Trophoblast cell (in vitro differentiated cells and primary cell): ENCODE measurements around the gene PCP4L1.

Source experiments
- DNase-seq, 2 donors: peaks; one replicate each; pipeline ENCODE4 v3.0.0-alpha.2; 2016
- H2AFZ ChIP-seq: 2 replicates; pipeline ENCODE4 v1.6.1; 2013; ENCODE audit warnings: low read length, moderate library complexity, mild to moderate bottlenecking; ENCODE audit not compliant: insufficient read depth, poor library complexity
- H2AK5ac ChIP-seq: 2 replicates; pipeline ENCODE4 v1.6.1; 2013; ENCODE audit warnings: mild to moderate bottlenecking, low read length
- H2BK120ac ChIP-seq: 2 replicates; pipeline ENCODE4 v1.6.1; 2013; ENCODE audit warnings: low read length, mild to moderate bottlenecking, moderate library complexity; ENCODE audit not compliant: insufficient read depth, poor library complexity
- H2BK12ac ChIP-seq: 2 replicates; pipeline ENCODE4 v1.6.1; 2013; ENCODE audit warnings: mild to moderate bottlenecking, low read length, moderate library complexity
- H2BK5ac ChIP-seq: 2 replicates; pipeline ENCODE4 v1.6.1; 2013; ENCODE audit warnings: low read length, low read depth, moderate library complexity, mild to moderate bottlenecking; ENCODE audit not compliant: poor library complexity
- H3K14ac ChIP-seq: 2 replicates; pipeline ENCODE4 v1.6.1; 2013; ENCODE audit warnings: mild to moderate bottlenecking, low read length
- H3K18ac ChIP-seq: 2 replicates; pipeline ENCODE4 v1.6.1; 2013; ENCODE audit warnings: mild to moderate bottlenecking, low read length
- H3K23ac ChIP-seq: 2 replicates; pipeline ENCODE4 v1.6.1; 2013; ENCODE audit warnings: low read length
- H3K27ac ChIP-seq: 2 replicates; pipeline ENCODE4 v1.5.1; 2013; ENCODE audit warnings: low read depth, mild to moderate bottlenecking, inconsistent platforms, low read length, moderate library complexity
- H3K27me3 ChIP-seq: 2 replicates; pipeline ENCODE4 v1.6.1; 2013; ENCODE audit warnings: inconsistent platforms, mild to moderate bottlenecking, low read length, moderate library complexity; ENCODE audit not compliant: insufficient read depth
- H3K36me3 ChIP-seq, 2 experiments: 1 replicate in 1 of 2; 2 replicates in 1 of 2; pipeline ENCODE4 v1.6.1; 2013; ENCODE audit warnings: low read length in 2 of 2, mild to moderate bottlenecking in 2 of 2, moderate library complexity in 1 of 2; ENCODE audit not compliant: insufficient read depth in 2 of 2, control insufficient read depth in 1 of 2
- H3K4ac ChIP-seq: 2 replicates; pipeline ENCODE4 v1.6.1; 2013; ENCODE audit warnings: low read depth, mild to moderate bottlenecking, low read length, moderate library complexity
- H3K4me1 ChIP-seq, 2 experiments: 1 replicate in 1 of 2; 2 replicates in 1 of 2; pipeline ENCODE4 v1.6.1; 2013; ENCODE audit warnings: low read length in 2 of 2, mild to moderate bottlenecking in 2 of 2, moderate library complexity in 1 of 2; ENCODE audit not compliant: insufficient read depth in 2 of 2, control insufficient read depth in 1 of 2
- H3K4me2 ChIP-seq: 2 replicates; pipeline ENCODE4 v1.6.1; 2013; ENCODE audit warnings: inconsistent platforms, mild to moderate bottlenecking, low read length, moderate library complexity
- H3K4me3 ChIP-seq: 2 replicates; pipeline ENCODE4 v1.5.1; 2013; ENCODE audit warnings: mild to moderate bottlenecking, low read depth, low read length, inconsistent platforms
- H3K79me1 ChIP-seq: one replicate; pipeline ENCODE4 v1.6.1; 2013; ENCODE audit warnings: low read length
- H3K79me2 ChIP-seq: 2 replicates; pipeline ENCODE4 v1.6.1; 2013; ENCODE audit warnings: low read length, mild to moderate bottlenecking; ENCODE audit not compliant: control insufficient read depth, insufficient read depth, poor library complexity
- H3K9ac ChIP-seq: 2 replicates; pipeline ENCODE4 v1.6.1; 2013; ENCODE audit warnings: mild to moderate bottlenecking, low read length
- H3K9me3 ChIP-seq: 2 replicates; pipeline ENCODE4 v1.6.1; 2013; ENCODE audit warnings: low read depth, mild to moderate bottlenecking, control low read depth, inconsistent platforms, low read length; ENCODE audit not compliant: insufficient read depth
- H4K12ac ChIP-seq: 2 replicates; pipeline ENCODE4 v1.6.1; 2013; ENCODE audit warnings: low read depth, mild to moderate bottlenecking, low read length, moderate library complexity
- H4K8ac ChIP-seq: 2 replicates; pipeline ENCODE4 v1.6.1; 2013; ENCODE audit warnings: low read depth, mild to moderate bottlenecking, low read length, moderate library complexity
- H4K91ac ChIP-seq: one replicate; pipeline ENCODE4 v1.6.1; 2013; ENCODE audit warnings: low read depth, mild to moderate bottlenecking, low read length, moderate library complexity
- WGBS: extraction: QIAGEN DNeasy Blood & Tissue Kit; methylation state at CpG from one replicate; pipeline ENCODE4 v1.1.7; 2013; ENCODE audit warnings: missing lambda C conversion rate; ENCODE audit not compliant: insufficient read length, insufficient coverage; ENCODE audit errors: extremely low coverage; 5-methylcytosine and 5-hydroxymethylcytosine counted together

Gene PCP4L1

GRCh38 chr1:161265305-161265704 lies 6.8 kb downstream of the PCP4L1 start:
- no peak overlapping the region for H2BK12ac ChIP-seq
- H3K36me3 ChIP-seq = no peaks in the 10 kb centered on the region
- H3K79me1 ChIP-seq = no peaks in the 10 kb centered on the region
- H3K27ac ChIP-seq = no peak overlapping the region
- H4K8ac ChIP-seq = no peak overlapping the region
- H4K12ac ChIP-seq = no peak overlapping the region
- no CpG with 5 or more reads among the region's 5 CpGs for WGBS
- peak in 1 of 2 donors; percentile 58 for DNase-seq
- H3K4me3 ChIP-seq = no peak overlapping the region
- no peak overlapping the region for H2BK5ac ChIP-seq
- H3K79me2 ChIP-seq = no peaks in the 10 kb centered on the region
- no peak overlapping the region for H2BK120ac ChIP-seq
- no peak overlapping the region for H4K91ac ChIP-seq
- H3K27me3 ChIP-seq = peaks cover 2% of the 10 kb centered on the region
- H3K23ac ChIP-seq = no peak overlapping the region
- H3K4ac ChIP-seq = no peak overlapping the region
- no peak overlapping the region for H3K4me2 ChIP-seq
- H2AFZ ChIP-seq = no peak overlapping the region
- H3K4me1 ChIP-seq = no peaks in the 10 kb centered on the region
- no peak overlapping the region for H3K9ac ChIP-seq
- H2AK5ac ChIP-seq = no peak overlapping the region
- H3K9me3 ChIP-seq = peaks cover 1% of the 10 kb centered on the region
- no peak overlapping the region for H3K18ac ChIP-seq
- H3K14ac ChIP-seq = no peak overlapping the region

GRCh38 chr1:161266202-161266601 lies 7.7 kb downstream of the PCP4L1 start:
- Histone ChIP-seq H2AFZ (no peak overlapping the region), H3K27me3 (no peaks in the 10 kb centered on the region), H3K23ac (no peak overlapping the region), H3K79me2 (no peaks in the 10 kb centered on the region), H4K12ac (no peak overlapping the region), H3K9ac (no peak overlapping the region), H3K18ac (no peak overlapping the region), H3K4me1 (no peaks in the 10 kb centered on the region), H3K79me1 (no peaks in the 10 kb centered on the region), H2BK12ac (no peak overlapping the region), H3K27ac (no peak overlapping the region), H3K4me3 (no peak overlapping the region), H3K36me3 (no peaks in the 10 kb centered on the region), H3K4me2 (no peak overlapping the region), H2BK5ac (no peak overlapping the region), H3K9me3 (peaks cover under 1% of the 10 kb centered on the region), H4K8ac (no peak overlapping the region), H3K14ac (no peak overlapping the region), H2BK120ac (no peak overlapping the region), H2AK5ac (no peak overlapping the region), H4K91ac (no peak overlapping the region), H3K4ac (no peak overlapping the region)
- no CpG with 5 or more reads among the region's 3 CpGs for WGBS
- DNase-seq = no peak

GRCh38 chr1:161266836-161267235 lies 8.3 kb downstream of the PCP4L1 start:
- Histone ChIP-seq H3K36me3 (no peaks in the 10 kb centered on the region), H2AK5ac (no peak overlapping the region), H3K4me3 (no peak overlapping the region), H3K79me2 (no peaks in the 10 kb centered on the region), H2AFZ (no peak overlapping the region), H3K4ac (no peak overlapping the region), H4K8ac (no peak overlapping the region), H3K27me3 (no peaks in the 10 kb centered on the region), H4K12ac (no peak overlapping the region), H3K14ac (no peak overlapping the region), H3K18ac (no peak overlapping the region), H3K79me1 (no peaks in the 10 kb centered on the region), H3K23ac (no peak overlapping the region), H3K4me1 (no peaks in the 10 kb centered on the region), H2BK5ac (no peak overlapping the region), H2BK120ac (no peak overlapping the region), H3K4me2 (no peak overlapping the region), H3K9me3 (no peaks in the 10 kb centered on the region), H4K91ac (no peak overlapping the region), H3K27ac (no peak overlapping the region), H3K9ac (no peak overlapping the region), H2BK12ac (no peak overlapping the region)
- no CpG with 5 or more reads among the region's 2 CpGs for WGBS
- no peak for DNase-seq

- Histone ChIP-seq H3K79me2 (no peaks in the 10 kb centered on the region), H3K23ac (no peak overlapping the region), H3K9me3 (no peaks in the 10 kb centered on the region), H3K27me3 (no peaks in the 10 kb centered on the region), H2BK12ac (no peak overlapping the region), H4K91ac (no peak overlapping the region), H3K79me1 (no peaks in the 10 kb centered on the region), H4K8ac (no peak overlapping the region), H2AFZ (no peak overlapping the region), H2BK5ac (no peak overlapping the region), H4K12ac (no peak overlapping the region), H3K4me3 (no peak overlapping the region), H2BK120ac (no peak overlapping the region), H2AK5ac (no peak overlapping the region), H3K27ac (no peak overlapping the region), H3K36me3 (no peaks in the 10 kb centered on the region), H3K4me2 (no peak overlapping the region), H3K9ac (no peak overlapping the region), H3K18ac (no peak overlapping the region), H3K4ac (no peak overlapping the region), H3K4me1 (no peaks in the 10 kb centered on the region), H3K14ac (no peak overlapping the region)
- no CpG with 5 or more reads among the region's 3 CpGs for WGBS
- DNase-seq = peak in 1 of 2 donors; percentile 35
Observed at GRCh38 chr1:161267321-161267720, 8.8 kb downstream of the PCP4L1 start.
